Ovary (tissue), 3 donors: Measurements from ENCODE around the gene DGKQ.
"Not testable (repeated sequence)": the region's sequence is repeated elsewhere in the genome, so short reads cannot be mapped to it uniquely, and the experiment has no call there.

ENCODE experiments used
- CTCF ChIP-seq, 3 donors: fragments of 450-650 bp in 2 of 3; fragments of 200-600 bp in 1 of 3; IDR thresholded peaks; one replicate each; pipeline versions ENCODE4 v1.5.1 to v1.8.0; 2016 to 2022; ENCODE audit warnings: antibody characterized with exemption in 3 of 3, mild to moderate bottlenecking in 1 of 3
- POLR2A ChIP-seq: fragments of 450-650 bp; IDR thresholded peaks from one replicate; pipeline ENCODE4 v1.6.1; 2017; ENCODE audit warnings: antibody characterized with exemption, mild to moderate bottlenecking, moderate library complexity
- donor health status: DM: no; HTN: no; CAD: no.

GRCh38 chr4:918591-918990, 54.8 kb downstream of the DGKQ start:
- TF ChIP-seq CTCF (IDR thresholded peaks at IDR 0.05); POLR2A: not testable (repeated sequence)
